Activated CD8-positive, alpha-beta T cell treated with anti-CD3 and anti-CD28 coated beads for 36 hours (primary cell): ENCODE data around the gene B3GALNT1. TPM values are rescaled to one million over a fixed set of nuclear protein-coding genes. Genes with fewer than 3 reads are reported as not detected.

Source experiments
- ATAC-seq: fragments of 200-7000 bp; cut with Tn5 transposase; one replicate; pipeline ENCODE4 v1.10.0; 2021; ENCODE audit warnings: mild to moderate bottlenecking, moderate library complexity
- CTCF ChIA-PET: fragments of 350-600 bp; sonication (Branson Sonifier 250); formaldehyde crosslinking; loops from one replicate; lab custom pipeline; 2021; ENCODE audit warnings: antibody characterized with exemption; lab: Charles Lee
- POLR2A ChIA-PET: fragments of 350-600 bp; sonication (Branson Sonifier 250); formaldehyde crosslinking; loops from one replicate; lab custom pipeline; 2021; ENCODE audit warnings: antibody characterized with exemption; lab: Charles Lee
- DNase-seq: peaks from one replicate; pipeline ENCODE4 v3.0.0-alpha.2; 2020
- H3K27ac Mint-ChIP-seq: one replicate; pipeline ENCODE4 v1.8.0; 2021; ENCODE audit warnings: mild to moderate bottlenecking, mixed read lengths
- H3K27me3 Mint-ChIP-seq: one replicate; pipeline ENCODE4 v1.8.0; 2021; ENCODE audit warnings: mixed read lengths
- H3K36me3 Mint-ChIP-seq: one replicate; pipeline ENCODE4 v1.8.0; 2021; ENCODE audit warnings: low read depth, mixed read lengths
- H3K4me1 Mint-ChIP-seq: one replicate; pipeline ENCODE4 v1.8.0; 2021; ENCODE audit warnings: low read depth, mixed read lengths
- H3K4me3 Mint-ChIP-seq: one replicate; pipeline ENCODE4 v1.8.0; 2021; ENCODE audit warnings: mild to moderate bottlenecking, moderate library complexity, mixed read lengths
- H3K9me3 Mint-ChIP-seq: one replicate; pipeline ENCODE4 v1.8.0; 2021; ENCODE audit warnings: mixed read lengths
- CTCF ChIP-seq: fragments of 200-600 bp; IDR thresholded peaks from one replicate; pipeline ENCODE4 v1.8.0; 2022; ENCODE audit warnings: antibody characterized with exemption, mild to moderate bottlenecking
- intact Hi-C: fragments of 100-400 bp; cut with micrococcal nuclease; formaldehyde crosslinking; loops from one replicate; pipeline ENCODE4 v1.10.0; 2022
- total RNA-seq, 2 experiments: library from RNA; stranded (reverse); gene quantifications; one replicate each; pipeline ENCODE4 v1.2.3, GENCODE V29; 2021

Gene B3GALNT1
- 1 to 10 TPM; 2.2 to 3.2 TPM for total RNA-seq

- H3K27ac Mint-ChIP-seq = peak within 1 kb of the TSS; percentile 19
- peaks cover 7% of the 10 kb centered on the region for H3K4me1 Mint-ChIP-seq
- POLR2A ChIA-PET = no interaction called here
- H3K9me3 Mint-ChIP-seq = no peaks in the 10 kb centered on the region
- peak within 1 kb of the TSS; percentile 62 for H3K4me3 Mint-ChIP-seq
- DNase-seq (peak; percentile 40), ATAC-seq (peak; percentile 74)
- intact Hi-C loops = loop anchor here (5.0 kb wide), 1 partner anchor 317 kb away; no protein-coding TSS in a partner anchor
- no peaks in the 10 kb centered on the region for H3K36me3 Mint-ChIP-seq
- peaks cover 35% of the 10 kb centered on the region for H3K27me3 Mint-ChIP-seq
- TF ChIP-seq CTCF = no peak
- CTCF ChIA-PET = interaction anchor here (1.0 to 1.1 kb wide), 2 partner anchors 8 to 326 kb away, joined by 3 read pairs; no protein-coding TSS in a partner anchor
These were observed at the start of gene B3GALNT1 for GRCh38 chr3:161104561-161105551. Gene B3GALNT1, minus strand, starts transcription at chr3:161105349. Its CDS starts 18,595 bp downstream, at chr3:161086754.

- CTCF ChIA-PET = no interaction called here
- H3K9me3 Mint-ChIP-seq = no peaks in the 10 kb centered on the region
These were observed 48.3 kb upstream of the B3GALNT1 start for GRCh38 chr3:161153480-161153879.

GRCh38 chr3:161150001-161150525 lies 44.9 kb upstream of the B3GALNT1 start:
- Mint-ChIP-seq H3K27ac (no peak overlapping the region), H3K9me3 (no peaks in the 10 kb centered on the region), H3K4me3 (no peak overlapping the region), H3K36me3 (no peaks in the 10 kb centered on the region), H3K27me3 (peaks cover 3% of the 10 kb centered on the region), H3K4me1 (no peaks in the 10 kb centered on the region)
- CTCF ChIA-PET = interaction anchor here (0.9 to 1.5 kb wide), 4 partner anchors 8 to 638 kb away, joined by 3 to 6 read pairs (median 3); no protein-coding TSS in a partner anchor
- intact Hi-C loops = no loop called here
- TF ChIP-seq CTCF = no peak
- no peak for ATAC-seq
- DNase-seq = no peak
- POLR2A ChIA-PET = no interaction called here

More at GRCh38 chr3:161153480-161153879, 48.3 kb upstream of the B3GALNT1 start:
- intact Hi-C loops = no loop called here
- no peaks in the 10 kb centered on the region for H3K36me3 Mint-ChIP-seq
- no peak overlapping the region for H3K4me3 Mint-ChIP-seq
- POLR2A ChIA-PET = interaction anchor here (0.6 kb wide), 1 partner anchor 104 kb away, joined by 3 read pairs; no protein-coding TSS in a partner anchor
- TF ChIP-seq CTCF = no peak
- ATAC-seq = no peak
- no peak overlapping the region for H3K27ac Mint-ChIP-seq
- DNase-seq = no peak
- H3K4me1 Mint-ChIP-seq = no peaks in the 10 kb centered on the region
- peaks cover 1% of the 10 kb centered on the region for H3K27me3 Mint-ChIP-seq

- ATAC-seq (no peak), DNase-seq (no peak)
- intact Hi-C loops = no loop called here
- no peaks in the 10 kb centered on the region for H3K36me3 Mint-ChIP-seq
- no peak overlapping the region for H3K27ac Mint-ChIP-seq
- peaks cover 3% of the 10 kb centered on the region for H3K27me3 Mint-ChIP-seq
- H3K4me3 Mint-ChIP-seq = no peak overlapping the region
- POLR2A ChIA-PET = no interaction called here
- CTCF ChIA-PET = interaction anchor here (0.9 to 1.5 kb wide), 4 partner anchors 9 to 639 kb away, joined by 3 to 6 read pairs (median 3); no protein-coding TSS in a partner anchor
- no peaks in the 10 kb centered on the region for H3K9me3 Mint-ChIP-seq
- no peaks in the 10 kb centered on the region for H3K4me1 Mint-ChIP-seq
- no peak for TF ChIP-seq CTCF
These were observed 44.4 kb upstream of the B3GALNT1 start for GRCh38 chr3:161149529-161149928.
